Measurements from ENCODE around the gene PLS1. TPM values are rescaled to one million over a fixed set of nuclear protein-coding genes. Genes with fewer than 3 reads are reported as not detected.
A peak's percentile ranks its signal among the peaks of the same experiment; 100 is the strongest.
"Not testable (repeated sequence)": the region's sequence is repeated elsewhere in the genome, so short reads cannot be mapped to it uniquely, and the experiment has no call there.

Gene PLS1
- total RNA-seq, 2 donors from 2014 or later = 457 to 472 TPM

DNA sequence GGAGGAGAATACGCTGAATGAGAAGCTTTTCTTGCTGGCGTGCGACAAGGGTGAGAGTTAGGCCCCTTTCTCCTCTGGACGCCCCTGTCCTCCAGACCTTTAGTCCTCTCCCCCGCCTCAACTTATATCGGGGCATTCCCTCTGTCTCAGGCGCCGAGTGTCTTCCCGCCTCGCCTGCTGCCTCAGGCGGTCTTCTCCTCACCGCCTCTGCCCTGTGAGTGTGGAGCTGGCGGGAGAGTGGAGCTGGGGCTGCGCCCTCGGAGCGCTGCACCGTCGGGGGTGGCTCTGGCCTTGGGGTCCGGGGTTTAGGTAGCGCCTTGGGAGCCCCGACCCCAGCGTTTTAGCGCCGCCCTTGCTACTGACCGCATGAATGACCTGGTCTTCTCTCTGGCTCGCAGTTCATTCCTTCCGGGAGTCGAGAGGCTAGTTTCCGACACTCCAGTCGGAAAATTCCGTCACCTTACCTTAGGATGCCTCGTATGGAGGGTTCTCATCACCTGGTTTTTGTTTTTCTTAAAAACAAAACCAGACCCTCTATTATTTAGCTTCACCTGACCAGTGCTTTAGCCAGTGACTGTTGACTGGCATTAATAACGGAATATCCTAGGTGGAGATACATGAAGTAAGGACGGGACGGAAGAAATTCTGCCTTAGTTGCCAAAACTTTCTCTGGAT lies 128.6 kb downstream of the PLS1 start:
- ATAC-seq (peak; percentile 31), DNase-seq (peak; percentile 26 to 33)

DNA sequence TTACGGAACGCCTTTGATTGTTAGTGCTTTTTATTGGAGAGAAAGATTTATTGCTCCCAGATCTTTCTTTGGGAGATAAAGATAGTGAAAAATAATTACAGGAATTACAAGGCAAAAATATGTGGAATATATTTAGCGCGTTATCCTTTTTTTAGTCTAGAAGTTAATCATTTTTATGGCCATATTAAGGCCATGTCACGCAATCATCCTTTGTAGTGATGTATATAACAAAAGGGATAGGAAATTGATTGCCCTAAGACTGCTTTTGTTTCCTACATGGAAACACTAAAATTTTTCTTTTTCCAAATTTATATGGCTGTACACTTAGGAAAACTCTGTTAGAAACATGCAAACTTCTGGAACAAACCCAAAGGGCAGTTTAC lies 129.2 kb downstream of the PLS1 start:
- ATAC-seq (no peak), DNase-seq (no peak)
- intact Hi-C loops (cut with DNase I, micrococcal nuclease) = no loop called here

More for the DNA sequence above, 128.6 kb downstream of the PLS1 start:
- intact Hi-C loops (cut with DNase I, micrococcal nuclease) = no loop called here

DNA sequence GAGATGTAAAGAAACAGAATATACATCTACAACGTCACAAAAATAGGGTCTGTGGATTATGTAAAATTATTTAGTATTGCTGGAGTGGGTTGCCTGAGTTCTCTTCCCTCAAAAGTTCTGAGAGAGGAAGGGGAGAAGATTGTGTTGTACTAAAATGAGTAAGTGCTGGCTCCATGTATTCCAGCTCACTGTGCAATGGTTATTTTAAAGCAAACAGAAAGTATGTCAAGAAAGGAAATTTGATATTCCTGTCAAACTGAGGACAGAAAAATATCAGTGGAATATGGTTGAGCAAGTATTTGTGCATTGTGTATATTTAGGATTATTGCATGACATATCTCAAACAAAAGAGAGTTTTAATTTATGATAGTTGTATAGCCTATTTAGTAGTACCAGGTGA lies 129.8 kb downstream of the PLS1 start:
- DNase-seq (no peak), ATAC-seq (no peak)
- intact Hi-C loops (cut with DNase I, micrococcal nuclease) = no loop called here

DNA sequence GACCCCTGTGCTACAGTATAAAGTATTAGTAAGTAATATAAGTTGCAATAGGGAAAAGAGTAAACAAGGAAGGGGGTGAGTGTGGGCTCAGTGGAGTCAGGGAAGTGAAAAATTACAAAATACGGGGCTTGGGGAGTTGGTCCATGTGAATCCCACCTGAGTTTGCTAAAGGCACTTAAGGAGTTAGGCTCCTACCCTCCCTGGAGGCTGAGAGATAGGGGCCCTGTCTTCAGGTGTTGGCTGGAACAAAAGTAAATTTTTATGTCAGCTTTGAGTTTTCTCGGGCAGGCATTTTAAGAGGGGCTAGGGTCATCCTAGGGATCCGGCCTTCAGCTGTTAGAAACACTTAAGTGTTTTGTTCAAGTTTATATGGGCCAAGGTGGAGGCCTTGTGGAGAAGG lies 135.9 kb downstream of the PLS1 start:
- ATAC-seq (no peak), DNase-seq (no peak)
- intact Hi-C loops (cut with DNase I, micrococcal nuclease) = no loop called here

DNA sequence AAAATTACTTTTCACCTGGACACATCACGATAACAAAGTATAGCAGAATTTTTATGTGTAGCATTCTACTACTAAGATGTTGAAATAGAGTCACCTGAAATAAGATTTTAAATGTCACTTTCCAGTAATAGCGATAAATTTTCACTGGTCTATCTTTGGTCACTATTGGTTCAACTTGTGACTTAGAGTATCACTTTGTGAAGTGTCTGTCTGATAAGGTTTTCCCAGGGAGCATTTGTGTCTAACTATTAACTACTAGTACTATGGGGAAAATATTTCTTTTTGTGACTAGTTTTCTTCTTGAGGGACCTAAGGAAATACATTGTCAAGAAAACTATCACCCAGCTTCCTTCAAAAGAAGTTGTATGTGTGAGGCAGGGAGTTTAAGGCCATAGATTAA lies 138.6 kb downstream of the PLS1 start:
- DNase-seq (no peak), ATAC-seq (no peak)
- intact Hi-C loops (cut with DNase I, micrococcal nuclease) = no loop called here

DNA sequence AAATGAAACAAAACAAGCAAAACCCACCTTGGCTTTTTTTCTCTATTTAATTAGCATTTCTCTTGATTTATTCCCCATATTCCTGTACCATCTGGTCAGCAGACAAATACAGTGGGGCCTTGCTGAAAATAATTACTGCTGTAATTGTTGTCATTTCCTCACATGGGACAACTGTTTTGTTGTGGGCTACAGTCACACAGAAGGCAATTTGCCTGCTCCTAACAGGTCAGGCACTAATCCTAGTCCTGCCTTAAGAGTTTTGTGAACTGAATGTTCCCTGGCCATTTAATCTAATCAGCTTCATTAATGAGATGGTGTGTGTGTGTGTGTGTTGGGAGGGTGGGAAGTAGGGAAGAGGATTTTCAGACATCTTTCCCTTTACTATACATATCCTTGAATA lies 139.3 kb downstream of the PLS1 start:
- intact Hi-C loops (cut with DNase I, micrococcal nuclease) = no loop called here
- no peak for DNase-seq
- no peak for ATAC-seq

DNA sequence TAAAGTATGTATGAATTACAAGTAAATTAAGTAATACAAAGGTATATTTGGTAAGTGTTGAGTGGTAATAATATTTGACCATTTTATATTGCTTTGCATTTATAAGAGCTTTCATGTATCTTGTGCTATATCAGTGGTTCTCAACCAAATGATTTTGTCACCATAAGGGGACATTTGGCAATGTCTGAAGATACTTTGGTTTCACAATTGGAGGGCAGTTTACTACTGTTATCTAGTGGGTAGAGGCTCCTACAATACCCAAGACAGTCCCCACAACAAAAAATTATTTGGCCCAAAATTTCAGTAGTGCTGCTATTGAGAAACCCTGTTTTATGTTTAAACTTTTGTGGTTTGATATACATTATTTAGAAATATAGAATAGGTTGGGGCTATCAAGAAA lies 142.2 kb downstream of the PLS1 start:
- DNase-seq = no peak
- no peak for ATAC-seq
- intact Hi-C loops (cut with DNase I, micrococcal nuclease) = no loop called here

DNA sequence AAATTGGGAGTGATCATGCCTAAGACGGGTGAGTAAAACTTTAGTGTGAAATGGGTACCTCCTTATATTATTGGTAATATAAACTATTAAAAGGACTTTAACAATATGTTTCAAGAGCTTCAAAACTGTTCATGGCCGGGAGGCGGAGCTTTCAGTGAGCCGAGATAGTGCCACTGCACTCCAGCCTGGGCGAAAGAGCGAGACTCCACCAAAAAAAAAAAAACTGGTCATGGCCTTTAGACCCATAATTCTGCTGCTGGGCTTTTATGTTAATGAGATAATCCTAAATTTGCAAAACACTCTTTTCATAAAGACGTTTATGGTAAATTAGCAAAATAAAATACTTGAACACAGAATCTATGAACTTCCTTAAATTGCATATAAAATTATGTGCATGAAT lies 150.5 kb downstream of the PLS1 start:
- DNase-seq (no peak), ATAC-seq (no peak)
- intact Hi-C loops (cut with DNase I, micrococcal nuclease) = no loop called here

DNA sequence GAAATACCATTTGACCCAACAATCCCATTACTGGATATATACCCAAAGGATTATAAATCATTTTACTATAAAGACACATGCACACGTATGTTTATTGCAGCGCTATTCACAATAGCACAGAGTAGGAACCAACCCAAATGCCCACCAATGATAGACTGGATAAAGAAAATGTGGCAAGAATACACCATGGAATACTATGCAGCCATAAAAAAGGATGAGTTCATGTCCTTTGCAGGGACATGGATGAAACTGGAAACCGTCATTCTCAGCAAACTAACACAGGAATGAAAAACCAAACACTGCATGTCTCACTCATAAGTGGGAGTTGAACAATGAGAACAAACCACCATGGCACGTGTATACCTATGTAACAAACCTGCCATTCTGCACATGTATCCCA lies 154.3 kb downstream of the PLS1 start:
- intact Hi-C loops (cut with DNase I, micrococcal nuclease); DNase-seq; ATAC-seq: not testable (repeated sequence)

DNA sequence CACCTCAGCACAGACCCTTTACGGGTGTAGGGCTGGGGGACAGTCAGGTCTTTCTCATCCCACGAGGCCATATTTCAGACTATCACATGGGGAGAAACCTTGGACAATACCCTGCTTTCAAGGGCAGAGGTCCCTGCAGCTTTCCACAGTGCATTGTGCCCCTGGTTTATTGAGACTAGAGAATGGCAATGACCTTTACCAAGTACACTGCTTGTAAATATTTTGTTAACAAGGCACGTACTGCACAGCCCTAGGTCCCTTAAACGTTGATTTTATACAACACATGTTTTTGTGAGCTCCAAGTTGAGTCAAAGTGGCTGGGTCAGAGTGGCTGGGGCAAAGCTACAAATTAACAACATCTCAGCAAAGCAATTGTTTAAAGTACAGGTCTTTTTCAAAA lies 156.4 kb downstream of the PLS1 start:
- intact Hi-C loops (cut with DNase I, micrococcal nuclease); ATAC-seq; DNase-seq: not testable (repeated sequence)

DNA sequence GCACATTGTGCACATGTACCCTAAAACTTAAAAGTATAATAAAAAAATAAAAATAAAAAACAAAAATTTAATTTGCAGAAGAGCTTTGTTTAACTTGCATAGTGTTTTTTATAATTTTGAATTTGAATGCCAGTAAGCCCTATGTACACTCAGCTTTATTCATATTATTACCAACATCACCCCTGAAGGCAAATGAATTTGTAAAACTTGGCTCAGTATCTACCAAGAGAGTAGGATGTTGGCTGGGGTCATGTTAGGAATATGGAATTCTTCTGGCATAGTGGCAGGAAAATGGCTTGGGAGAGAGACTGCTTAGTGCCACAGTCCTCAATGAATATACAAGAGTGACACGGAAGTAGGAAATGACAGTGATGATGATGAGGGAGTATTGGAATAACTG lies 158.3 kb downstream of the PLS1 start:
- intact Hi-C loops (cut with DNase I, micrococcal nuclease) = no loop called here
- DNase-seq (no peak), ATAC-seq (no peak)

Other genes starting within 250 kb of the PLS1 start
- gene XRN1, start 148.4 kb upstream of the PLS1 start, total RNA-seq = 10 to 100 TPM; 46.1 to 46.9 TPM
- 10 to 100 TPM; 13.7 to 18.9 TPM for gene ATR, start 17.7 kb upstream of the PLS1 start, total RNA-seq
- 1 to 10 TPM in 1 of 2 donors, under 1 TPM in 1; 0.76 to 2.5 TPM for gene TRPC1, start 127.6 kb downstream of the PLS1 start, total RNA-seq

Measured in left colon (tissue), 2 donors.